HEK293 (cell line): ENCODE data around the gene NUCKS1.

Experiments
- CTCF ChIP-seq: fragments of 450-650 bp; formaldehyde crosslinking; IDR thresholded peaks from 2 replicates; pipeline ENCODE4 v1.5.1; 2016; ENCODE audit warnings: missing biosample characterization, missing genetic modification characterization
- ZNF266 ChIP-seq: fragments of 450-650 bp; formaldehyde crosslinking; IDR thresholded peaks from 2 replicates; pipeline ENCODE4 v1.5.1; 2016; ENCODE audit warnings: missing biosample characterization, missing genetic modification characterization, low read depth

GRCh38 chr1:205689479-205689878 lies 60.5 kb downstream of the NUCKS1 start:
- TF ChIP-seq ZNF266 (tag by site-specific recombination) (no peak), CTCF (tag by site-specific recombination) (no peak)
